NCI-H1694 (cell line): Measurements from ENCODE around the gene HSPB7.
"Not testable (repeated sequence)": the region's sequence is repeated elsewhere in the genome, so short reads cannot be mapped to it uniquely, and the experiment has no call there.

Experiments
- DNase-seq: peaks from one replicate; lab custom pipeline; 2025; lab: John Stamatoyannopoulos, UW

The HSPB7 gene

DNA sequence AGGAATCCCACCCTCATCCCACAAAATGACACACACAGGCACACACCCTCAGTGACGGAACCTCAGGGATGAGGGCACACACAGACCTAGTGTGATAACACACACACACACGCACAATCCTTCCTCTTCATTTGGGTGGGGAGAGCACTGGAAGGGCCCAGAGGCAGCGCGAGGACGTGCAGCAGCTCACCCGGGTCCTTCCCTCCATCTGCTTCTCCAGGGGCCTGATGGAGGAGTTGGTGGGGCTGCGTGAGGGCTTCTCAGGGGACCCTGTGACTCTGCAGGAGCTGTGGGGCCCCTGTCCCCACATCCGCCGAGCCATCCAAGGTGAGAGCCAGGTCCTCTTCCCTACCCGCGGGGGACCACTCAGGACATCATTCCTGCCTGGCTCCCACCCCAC, 4.5 kb upstream of the HSPB7 start:
- no peak for DNase-seq

DNA sequence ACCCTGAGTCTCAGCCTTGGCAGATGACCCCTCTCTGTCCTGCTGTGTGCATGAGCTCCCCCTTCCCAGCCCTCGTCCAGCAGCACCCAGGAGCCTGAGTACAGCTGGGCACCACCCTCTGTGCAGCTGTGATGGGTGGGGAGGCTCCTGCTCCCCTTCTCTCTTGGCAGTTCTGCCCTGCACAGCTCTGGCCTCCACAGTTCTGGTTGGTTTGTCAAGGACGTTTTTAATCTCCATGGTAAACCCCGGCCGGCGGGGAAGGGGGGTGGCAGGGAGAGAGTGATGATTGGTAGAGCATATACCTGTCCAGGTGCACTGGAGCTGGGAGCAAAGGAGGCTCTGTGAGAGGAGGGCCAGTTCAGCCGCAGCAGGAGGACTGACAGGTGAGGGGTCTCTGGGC, 3.8 kb upstream of the HSPB7 start, which contains the start of gene CLCNKA:
Gene CLCNKA (plus strand): TSS at position 356 of the 400 bp plus-strand sequence. CDS start 584 bp downstream, outside the sequence.
- no peak for DNase-seq

- not testable (repeated sequence) for DNase-seq
Measured at GRCh38 chr1:16020878-16021277, 3.0 kb upstream of the HSPB7 start.

DNA sequence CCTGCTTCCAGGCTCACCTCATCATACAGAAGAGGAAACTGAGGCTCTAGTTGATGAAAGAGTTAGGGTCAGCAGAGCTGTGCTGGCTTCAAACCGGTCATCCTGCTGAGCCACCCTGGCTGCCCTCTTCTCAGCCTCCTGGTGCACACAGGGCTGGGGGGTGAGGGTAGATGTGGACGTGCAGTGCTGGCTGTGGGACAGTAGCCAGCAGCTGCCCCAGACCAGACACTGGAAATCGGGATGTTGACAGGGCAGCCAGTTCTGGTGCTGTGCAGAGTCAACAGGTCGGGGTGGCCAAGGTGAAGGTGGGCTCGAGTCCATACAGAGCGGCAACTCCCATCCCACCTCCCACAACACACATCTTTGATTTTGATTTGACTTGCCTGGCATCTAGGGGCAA, 2.5 kb upstream of the HSPB7 start:
- no peak for DNase-seq

- no peak for DNase-seq
Measured at GRCh38 chr1:16019644-16020277, 1.9 kb upstream of the HSPB7 start.

- no peak for DNase-seq
Measured at GRCh38 chr1:16018749-16019643, 1.2 kb upstream of the HSPB7 start.

- no peak for DNase-seq
Measured at GRCh38 chr1:16018308-16018707, 465 bp upstream of the HSPB7 start.

- DNase-seq = no peak
Measured at GRCh38 chr1:16017076-16017460, 775 bp downstream of the HSPB7 start.

DNA sequence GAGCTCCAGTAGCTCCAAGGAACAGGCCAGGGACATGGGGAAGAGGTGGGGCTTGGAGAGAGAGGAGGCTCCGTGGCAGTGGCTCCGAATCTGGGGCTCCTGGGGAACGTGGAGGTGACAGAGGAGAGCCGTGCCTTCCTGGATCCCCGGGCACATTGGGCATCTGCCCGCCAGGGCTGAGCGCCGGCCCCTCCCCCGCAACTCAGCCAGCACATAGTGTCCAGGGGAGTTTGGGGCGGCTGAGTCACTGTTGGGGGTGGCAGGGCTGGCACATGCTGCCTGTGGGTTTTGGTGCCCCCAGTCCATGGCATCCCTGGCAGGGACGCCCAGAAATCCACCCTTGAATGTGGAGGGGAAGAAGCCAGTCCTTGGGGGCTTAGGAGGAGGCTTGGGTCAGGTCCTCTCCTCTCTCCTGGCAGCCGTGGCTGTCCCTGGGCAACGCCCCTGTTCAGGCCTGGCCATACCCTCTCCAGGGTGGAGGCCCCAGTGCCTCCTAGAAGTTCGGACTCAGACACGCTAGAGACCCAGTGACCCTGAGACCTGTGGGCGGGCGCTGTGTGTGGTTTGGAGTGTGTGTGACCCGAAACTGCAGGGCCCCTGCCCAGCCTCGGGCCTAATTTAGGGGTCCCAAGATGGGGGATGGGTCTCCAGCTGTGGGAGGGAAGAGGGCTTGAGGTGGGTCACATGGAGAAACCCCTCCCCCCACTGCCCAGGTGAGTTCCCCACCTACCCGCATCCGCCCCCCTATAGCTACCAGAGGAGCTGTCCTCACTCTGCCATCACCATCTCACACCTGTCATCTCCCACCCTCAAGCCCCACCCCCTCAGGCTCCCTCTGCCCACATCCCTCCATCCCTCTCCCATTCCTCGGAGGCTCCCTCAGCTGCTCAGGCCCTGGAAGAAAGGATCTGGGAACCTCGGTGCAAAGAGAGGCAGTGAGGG, 1.6 kb downstream of the HSPB7 start:
- no peak for DNase-seq

DNA sequence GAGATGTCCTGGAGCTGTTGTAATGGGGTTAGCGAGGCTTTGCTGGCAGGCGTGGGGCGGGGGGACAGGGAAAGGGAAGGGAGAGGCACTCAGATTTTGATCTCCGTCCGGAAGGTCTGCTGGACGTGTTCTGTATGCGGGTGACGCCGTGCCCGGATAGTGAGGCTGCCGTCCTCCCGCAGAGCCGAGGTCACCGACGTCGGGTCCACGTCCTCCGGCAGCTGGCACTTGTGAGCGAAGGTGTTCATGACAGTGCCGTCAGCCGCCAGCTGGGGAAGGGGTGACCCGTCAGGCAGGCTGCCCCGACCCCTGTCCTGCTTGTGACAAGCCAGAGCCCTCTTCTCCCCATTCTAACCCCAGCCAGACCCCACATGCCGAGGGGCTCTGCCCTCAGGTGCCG, 2.4 kb downstream of the HSPB7 start:
- no peak for DNase-seq

- DNase-seq = no peak
Measured at GRCh38 chr1:16014509-16015482, 3.0 kb downstream of the HSPB7 start.

- DNase-seq = no peak
Measured at GRCh38 chr1:16013908-16014258, 4.0 kb downstream of the HSPB7 start.

GRCh38 chr1:16013220-16013907, 4.5 kb downstream of the HSPB7 start:
- no peak for DNase-seq

DNA sequence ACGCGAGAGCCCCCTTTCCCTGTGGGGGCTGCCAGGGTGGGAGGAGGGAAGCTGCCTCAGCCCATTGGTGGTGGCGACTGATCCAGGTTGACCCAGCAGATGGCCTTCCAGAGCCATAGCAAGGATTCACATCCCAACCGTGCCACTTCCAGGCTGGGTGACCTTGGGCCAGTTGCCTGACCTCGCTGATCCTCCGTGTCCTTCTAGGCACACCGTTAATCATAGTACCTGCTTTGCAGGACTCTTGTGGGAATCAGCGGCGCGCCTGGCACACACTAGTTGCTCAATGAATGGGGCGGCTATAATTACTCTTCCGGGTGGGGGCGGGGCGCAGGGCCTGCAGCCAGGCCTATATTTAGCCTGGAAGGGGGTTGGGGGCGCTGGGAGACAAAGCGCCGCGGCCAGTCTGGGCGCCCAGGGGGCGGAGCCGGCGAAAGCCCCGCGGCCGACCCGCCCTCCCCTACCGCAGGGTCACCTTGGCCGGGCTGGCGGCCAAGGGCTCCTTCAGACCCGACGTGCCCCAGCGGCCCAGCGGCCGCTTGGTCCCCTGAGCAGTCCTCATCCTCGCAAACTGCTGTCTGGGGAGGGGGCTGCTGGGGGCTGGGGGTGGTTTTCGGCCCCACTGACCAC, 5.1 kb downstream of the HSPB7 start:
- DNase-seq = no peak

- no peak for DNase-seq
Measured at GRCh38 chr1:16011936-16012589, 5.8 kb downstream of the HSPB7 start.

DNA sequence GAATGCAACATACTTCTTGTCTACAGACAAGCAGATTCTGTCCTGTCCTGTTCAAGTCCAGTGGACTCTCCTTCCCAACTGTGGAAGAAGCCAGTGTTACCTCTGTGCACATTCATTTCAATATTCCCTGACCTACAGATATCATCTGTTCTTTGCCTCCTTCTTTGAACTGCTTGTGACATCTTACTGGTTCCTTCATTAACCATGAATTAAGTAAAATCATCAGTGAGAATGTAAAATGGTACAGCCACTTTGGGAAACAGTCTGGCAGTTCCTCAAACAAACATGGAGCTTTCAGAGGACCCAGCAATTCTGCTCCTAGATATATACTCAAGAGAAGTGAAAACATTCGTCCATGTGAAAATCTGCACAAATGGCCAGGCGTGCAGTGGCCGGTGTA, 7.0 kb downstream of the HSPB7 start:
- no peak for DNase-seq

- no peak for DNase-seq
Measured at GRCh38 chr1:16009678-16010077, 8.2 kb downstream of the HSPB7 start.

DNA sequence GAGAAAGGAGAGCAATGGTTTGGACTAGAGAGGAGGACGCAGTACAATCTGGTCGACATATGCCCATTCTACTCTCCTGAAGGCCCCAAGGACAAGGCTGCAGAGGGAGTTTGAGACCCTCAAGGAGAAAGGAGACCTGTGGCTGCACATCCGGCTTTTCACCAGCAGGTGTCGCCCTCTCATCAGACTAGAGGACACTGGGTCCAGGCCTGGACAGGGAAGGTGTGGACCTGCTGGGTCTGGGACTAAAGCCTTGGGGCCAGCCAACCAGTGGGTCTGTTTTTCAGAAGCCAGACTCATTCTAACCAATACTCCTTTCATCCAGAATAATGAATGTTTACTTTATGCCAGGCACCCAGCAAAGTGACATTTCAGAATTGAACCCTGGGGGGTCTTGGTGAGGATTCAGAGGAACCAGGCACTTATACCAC, 8.8 kb downstream of the HSPB7 start:
- peak; percentile 45 for DNase-seq

- no peak for DNase-seq
Measured at GRCh38 chr1:16007671-16008341, 10.0 kb downstream of the HSPB7 start.
